GM21390 (cell line): Measurements from ENCODE around the gene IGFBP4.

Experiments used
- ATAC-seq: cut with Tn5 transposase; IDR thresholded peaks from one replicate; pipeline ENCODE4 v1.9.1; 2021; ENCODE audit not compliant: unreplicated experiment

The IGFBP4 gene

GRCh38 chr17:40431231-40431602 lies 12.0 kb upstream of the IGFBP4 start:
- no peak for ATAC-seq

- ATAC-seq: no peak
Measured at GRCh38 chr17:40432864-40433528, 10.3 kb upstream of the IGFBP4 start.

GRCh38 chr17:40433551-40434415 lies 9.5 kb upstream of the IGFBP4 start:
- no peak for ATAC-seq

GRCh38 chr17:40436636-40437035 lies 6.6 kb upstream of the IGFBP4 start:
- no peak for ATAC-seq

GRCh38 chr17:40437095-40437732 lies 6.0 kb upstream of the IGFBP4 start:
- no peak for ATAC-seq

- ATAC-seq: no peak
Measured at GRCh38 chr17:40440166-40440565, 3.1 kb upstream of the IGFBP4 start.

GRCh38 chr17:40442392-40443195 lies 656 bp upstream of the IGFBP4 start:
- no peak for ATAC-seq

GRCh38 chr17:40443988-40444899 lies 994 bp downstream of the IGFBP4 start:
- no peak for ATAC-seq

- no peak for ATAC-seq
Measured at GRCh38 chr17:40445751-40446468, 2.7 kb downstream of the IGFBP4 start.

GRCh38 chr17:40447148-40447644 lies 3.9 kb downstream of the IGFBP4 start:
- no peak for ATAC-seq

GRCh38 chr17:40447806-40448205 lies 4.6 kb downstream of the IGFBP4 start:
- ATAC-seq: no peak

- no peak for ATAC-seq
Measured at GRCh38 chr17:40448213-40448638, 5.0 kb downstream of the IGFBP4 start.

GRCh38 chr17:40448639-40449261 lies 5.5 kb downstream of the IGFBP4 start:
- no peak for ATAC-seq

- no peak for ATAC-seq
Measured at GRCh38 chr17:40450175-40450574, 6.9 kb downstream of the IGFBP4 start.

GRCh38 chr17:40451420-40451819 lies 8.2 kb downstream of the IGFBP4 start:
- no peak for ATAC-seq

- ATAC-seq: no peak
Measured at GRCh38 chr17:40452216-40452787, 9.1 kb downstream of the IGFBP4 start.

- ATAC-seq: no peak
Measured at GRCh38 chr17:40452921-40453378, 9.7 kb downstream of the IGFBP4 start.

GRCh38 chr17:40453881-40454612 lies 10.8 kb downstream of the IGFBP4 start:
- no peak for ATAC-seq
